PC-9 (cell line): ENCODE data around the gene S1PR4. TPM values are rescaled to one million over a fixed set of nuclear protein-coding genes. Genes with fewer than 3 reads are reported as not detected.

Experiments used
- BruUV-seq: library from RNA; stranded (reverse); fragments of 400-500 nt; replicated peaks from 2 replicates; lab custom pipeline; 2021; lab: Mats Ljungman, UMichigan
- CTCF ChIA-PET: fragments of 300-600 bp; sonication (Branson Sonifier 250); formaldehyde crosslinking; loops from one replicate; lab custom pipeline; 2022; ENCODE audit warnings: antibody characterized with exemption; lab: Charles Lee
- POLR2A ChIA-PET: fragments of 300-600 bp; sonication (Branson Sonifier 250); formaldehyde crosslinking; loops from one replicate; lab custom pipeline; 2022; ENCODE audit warnings: antibody characterized with exemption; ENCODE audit not compliant: unreplicated experiment; lab: Charles Lee
- DNase-seq, 2 experiments: peaks; one replicate each; pipeline versions ENCODE4 v3.0.0 to v3.0.0-alpha.2; 2015 to 2022; ENCODE audit warnings: mixed read lengths in 1 of 2
- H2AFZ ChIP-seq: fragments of 200-600 bp; sonication (generic); 2 replicates; pipeline ENCODE4 v1.8.1; 2017; ENCODE audit warnings: antibody characterized with exemption
- H3F3A ChIP-seq: fragments of 200-600 bp; sonication (generic); 2 replicates; pipeline ENCODE4 v1.8.1; 2017; ENCODE audit warnings: antibody characterized with exemption, mild to moderate bottlenecking, low read depth; ENCODE audit not compliant: insufficient read depth
- H3K27ac ChIP-seq: fragments of 200-600 bp; sonication (generic); 2 replicates; pipeline ENCODE4 v1.6.1; 2016; ENCODE audit warnings: mixed run types
- H3K27me3 ChIP-seq: fragments of 200-600 bp; sonication (generic); 2 replicates; pipeline ENCODE4 v1.6.1; 2016; ENCODE audit warnings: low read depth, mixed run types; ENCODE audit not compliant: insufficient read depth
- H3K36me3 ChIP-seq: fragments of 200-600 bp; sonication (generic); 2 replicates; pipeline ENCODE4 v1.6.1; 2016; ENCODE audit warnings: low read depth, mixed run types
- H3K4me1 ChIP-seq: fragments of 200-600 bp; sonication (generic); replicated peaks from 2 replicates; pipeline ENCODE4 v1.6.1; 2016; ENCODE audit warnings: mixed run types; ENCODE audit not compliant: insufficient read depth
- H3K4me2 ChIP-seq: fragments of 200-600 bp; sonication (generic); 2 replicates; pipeline ENCODE4 v1.6.1; 2017; ENCODE audit warnings: mixed run types
- H3K4me3 ChIP-seq: fragments of 200-600 bp; sonication (generic); 2 replicates; pipeline ENCODE4 v1.6.1; 2016; ENCODE audit warnings: mixed run types
- H3K79me2 ChIP-seq: fragments of 200-600 bp; sonication (generic); 2 replicates; pipeline ENCODE4 v1.6.1; 2017; ENCODE audit warnings: low read depth, mixed run types
- H3K9me2 ChIP-seq: fragments of 200-600 bp; sonication (generic); 2 replicates; pipeline ENCODE4 v1.8.1; 2017; ENCODE audit warnings: mild to moderate bottlenecking; ENCODE audit not compliant: insufficient read depth
- H3K9me3 ChIP-seq: fragments of 200-600 bp; sonication (generic); 2 replicates; pipeline ENCODE4 v1.8.1; 2016; ENCODE audit warnings: low read depth; ENCODE audit not compliant: insufficient read depth
- H4K20me1 ChIP-seq: fragments of 200-600 bp; sonication (generic); 2 replicates; pipeline ENCODE4 v1.8.1; 2017; ENCODE audit not compliant: insufficient read depth
- EZH2 ChIP-seq: fragments of 200-600 bp; sonication (generic); IDR thresholded peaks from 2 replicates; pipeline ENCODE4 v1.8.0; 2017; ENCODE audit warnings: antibody characterized with exemption, low read depth
- intact Hi-C: fragments of 100-400 bp; cut with micrococcal nuclease; formaldehyde crosslinking; loops from one replicate; pipeline ENCODE4 v1.10.0; 2022; ENCODE audit not compliant: unreplicated experiment
- total RNA-seq: library from RNA; stranded (reverse); gene quantifications from 2 replicates; pipeline ENCODE4 v1.2.3, GENCODE V29; 2021
- TF ChIP-seq, protein P1 (sequence below): fragments of 200-600 bp; sonication (generic); conservative IDR thresholded peaks from 2 replicates; pipeline ENCODE4 v1.6.1; 2017; ENCODE audit warnings: mixed run types, antibody characterized with exemption, mild to moderate bottlenecking, moderate library complexity

The S1PR4 gene
- total RNA-seq, 1 experiment from 2014 or later: 0.37 TPM

DNA sequence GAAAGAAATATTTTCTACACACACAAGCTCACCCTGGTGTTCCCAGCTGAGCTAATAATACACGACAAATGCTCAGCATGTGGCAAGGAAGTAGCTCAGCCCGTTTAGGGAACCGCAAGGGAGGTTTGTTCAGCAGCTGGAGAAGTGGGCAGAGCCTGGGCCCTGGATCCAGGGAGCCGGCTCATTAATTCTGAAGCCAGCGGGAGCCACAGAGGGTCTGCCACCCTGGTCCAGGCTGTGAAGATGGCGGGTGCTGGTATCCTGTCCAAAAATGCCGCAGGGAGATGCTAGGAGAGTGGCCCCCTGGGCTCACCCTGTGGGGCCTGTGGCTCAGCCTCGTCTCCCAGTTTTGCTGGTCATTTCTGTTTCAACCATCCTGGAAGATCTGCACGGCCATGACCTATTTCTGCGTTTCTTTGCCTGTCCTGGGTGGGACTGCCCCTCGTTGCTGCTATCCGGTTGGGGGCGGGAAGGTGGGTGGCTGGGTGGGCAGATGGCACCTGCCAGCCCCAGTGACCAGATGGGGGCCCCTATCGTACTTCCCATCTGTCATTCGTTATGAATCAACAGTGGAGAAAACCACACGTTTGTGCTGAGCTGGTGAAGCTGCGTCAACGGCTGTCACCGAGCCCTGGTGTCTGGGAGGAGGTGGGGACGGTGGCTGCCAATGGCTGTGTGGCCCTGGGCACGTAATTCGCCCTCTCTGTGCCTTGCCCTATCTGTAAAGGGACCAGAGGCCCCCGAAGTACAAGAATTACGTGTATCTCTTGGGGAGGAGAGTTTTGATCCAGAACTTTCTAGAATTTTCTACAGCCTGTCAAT is 45.4 kb upstream of the S1PR4 start:
- no peaks in the 10 kb centered on the region for H3K9me3 ChIP-seq
- no peaks in the 10 kb centered on the region for H4K20me1 ChIP-seq
- no peaks in the 10 kb centered on the region for H3K27me3 ChIP-seq
- peak; percentile 19 to 47 for DNase-seq
- no TSS peak for BruUV-seq
- no peak overlapping the region for H3K4me2 ChIP-seq
- H3K79me2 ChIP-seq: no peaks in the 10 kb centered on the region
- POLR2A ChIA-PET: interaction anchor here (0.6 kb wide), 1 partner anchor 26 kb away, joined by 4 read pairs; no protein-coding TSS in a partner anchor
- H3K9me2 ChIP-seq: no peaks in the 10 kb centered on the region
- CTCF ChIA-PET: interaction anchor here (0.6 kb wide), 1 partner anchor 11 kb away, joined by 6 read pairs; no protein-coding TSS in a partner anchor
- no peak for TF ChIP-seq EZH2
- TF ChIP-seq, protein P1, sequence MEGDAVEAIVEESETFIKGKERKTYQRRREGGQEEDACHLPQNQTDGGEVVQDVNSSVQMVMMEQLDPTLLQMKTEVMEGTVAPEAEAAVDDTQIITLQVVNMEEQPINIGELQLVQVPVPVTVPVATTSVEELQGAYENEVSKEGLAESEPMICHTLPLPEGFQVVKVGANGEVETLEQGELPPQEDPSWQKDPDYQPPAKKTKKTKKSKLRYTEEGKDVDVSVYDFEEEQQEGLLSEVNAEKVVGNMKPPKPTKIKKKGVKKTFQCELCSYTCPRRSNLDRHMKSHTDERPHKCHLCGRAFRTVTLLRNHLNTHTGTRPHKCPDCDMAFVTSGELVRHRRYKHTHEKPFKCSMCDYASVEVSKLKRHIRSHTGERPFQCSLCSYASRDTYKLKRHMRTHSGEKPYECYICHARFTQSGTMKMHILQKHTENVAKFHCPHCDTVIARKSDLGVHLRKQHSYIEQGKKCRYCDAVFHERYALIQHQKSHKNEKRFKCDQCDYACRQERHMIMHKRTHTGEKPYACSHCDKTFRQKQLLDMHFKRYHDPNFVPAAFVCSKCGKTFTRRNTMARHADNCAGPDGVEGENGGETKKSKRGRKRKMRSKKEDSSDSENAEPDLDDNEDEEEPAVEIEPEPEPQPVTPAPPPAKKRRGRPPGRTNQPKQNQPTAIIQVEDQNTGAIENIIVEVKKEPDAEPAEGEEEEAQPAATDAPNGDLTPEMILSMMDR: no peak
- no peaks in the 10 kb centered on the region for H3F3A ChIP-seq
- intact Hi-C loops: no loop called here
- H2AFZ ChIP-seq: no peak overlapping the region
- H3K36me3 ChIP-seq: no peaks in the 10 kb centered on the region
- no peak overlapping the region for H3K4me3 ChIP-seq
- H3K27ac ChIP-seq: no peak overlapping the region
- H3K4me1 ChIP-seq: no peaks in the 10 kb centered on the region; the same call in 1 of the 2 replicates

DNA sequence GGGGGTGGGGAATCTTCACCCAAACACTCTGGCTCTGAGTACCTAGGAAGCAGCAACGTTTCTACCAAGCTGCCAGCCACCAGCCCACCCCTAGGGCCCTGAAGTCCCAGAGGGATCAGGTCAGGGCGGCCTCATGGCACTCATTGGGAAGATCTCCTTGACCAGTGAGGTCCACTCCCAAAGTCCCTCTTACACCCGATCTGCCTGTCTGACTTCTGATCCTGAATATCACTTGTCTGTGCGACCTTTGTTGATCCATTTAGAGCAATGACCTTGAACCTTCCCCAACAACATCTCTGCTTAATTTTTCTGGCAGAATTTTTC is 44.8 kb upstream of the S1PR4 start:
- Histone ChIP-seq H3K4me1 (no peaks in the 10 kb centered on the region; the same call in 1 of the 2 replicates), H3K9me2 (no peaks in the 10 kb centered on the region), H3K36me3 (no peaks in the 10 kb centered on the region), H2AFZ (no peak overlapping the region), H3K27ac (no peak overlapping the region), H3K4me3 (no peak overlapping the region), H3F3A (no peaks in the 10 kb centered on the region), H3K9me3 (no peaks in the 10 kb centered on the region), H4K20me1 (no peaks in the 10 kb centered on the region), H3K27me3 (no peaks in the 10 kb centered on the region), H3K4me2 (no peak overlapping the region), H3K79me2 (no peaks in the 10 kb centered on the region)
- CTCF ChIA-PET: no interaction called here
- POLR2A ChIA-PET: no interaction called here
- intact Hi-C loops: no loop called here
- TF ChIP-seq, protein P1: no peak
- no peak for TF ChIP-seq EZH2
- DNase-seq: no peak
- no TSS peak for BruUV-seq

DNA sequence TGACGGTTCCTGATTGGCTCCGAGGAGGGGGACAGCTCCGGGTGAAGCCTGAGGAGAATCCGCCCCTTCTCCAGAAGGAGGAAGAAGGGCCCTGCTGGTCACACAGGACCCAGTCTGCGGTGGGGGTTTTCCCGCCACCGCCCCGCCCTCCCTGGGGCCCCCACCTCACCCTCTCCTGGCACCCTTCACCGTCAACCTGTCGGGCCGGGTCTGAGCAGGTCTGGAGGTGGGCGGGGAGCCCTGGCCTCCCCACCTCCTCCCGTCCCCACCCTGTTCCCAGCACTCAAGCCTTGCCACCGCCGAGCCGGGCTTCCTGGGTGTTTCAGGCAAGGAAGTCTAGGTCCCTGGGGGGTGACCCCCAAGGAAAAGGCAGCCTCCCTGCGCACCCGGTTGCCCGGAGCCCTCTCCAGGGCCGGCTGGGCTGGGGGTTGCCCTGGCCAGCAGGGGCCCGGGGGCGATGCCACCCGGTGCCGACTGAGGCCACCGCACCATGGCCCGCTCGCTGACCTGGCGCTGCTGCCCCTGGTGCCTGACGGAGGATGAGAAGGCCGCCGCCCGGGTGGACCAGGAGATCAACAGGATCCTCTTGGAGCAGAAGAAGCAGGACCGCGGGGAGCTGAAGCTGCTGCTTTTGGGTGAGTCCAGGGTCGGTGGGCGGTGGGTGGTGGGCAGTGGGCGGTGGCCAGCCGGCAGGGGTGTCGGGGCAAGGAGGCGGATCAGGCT is 42.4 kb upstream of the S1PR4 start, which contains the start of gene GNA15:
TSS of gene GNA15 (plus strand) at position 73 of the 723 bp plus-strand sequence. CDS start at position 491, 418 bp downstream.
- H3K27me3 ChIP-seq: no peaks in the 10 kb centered on the region
- peak within 1 kb of the TSS; percentile 56 for H3K27ac ChIP-seq
- H3K79me2 ChIP-seq: no peaks in the 10 kb centered on the region
- no peaks in the 10 kb centered on the region; the same call in 1 of the 2 replicates for H3K4me1 ChIP-seq
- H2AFZ ChIP-seq: peak within 1 kb of the TSS; percentile 80
- POLR2A ChIA-PET: no interaction called here
- TSS peak; percentile 60 for BruUV-seq
- intact Hi-C loops: loop anchor here (5.0 kb wide), 1 partner anchor 41 kb away; the partner anchor contains the start of gene S1PR4
- H3K4me2 ChIP-seq: peak within 1 kb of the TSS; percentile 74
- no peak for TF ChIP-seq EZH2
- TF ChIP-seq, protein P1: no peak
- no peaks in the 10 kb centered on the region for H3F3A ChIP-seq
- peak within 1 kb of the TSS; percentile 68 for H3K4me3 ChIP-seq
- H4K20me1 ChIP-seq: no peaks in the 10 kb centered on the region
- no peaks in the 10 kb centered on the region for H3K9me3 ChIP-seq
- no peaks in the 10 kb centered on the region for H3K9me2 ChIP-seq
- H3K36me3 ChIP-seq: no peaks in the 10 kb centered on the region
- CTCF ChIA-PET: interaction anchor here (0.5 kb wide), 1 partner anchor 294 kb away, joined by 3 read pairs; no protein-coding TSS in a partner anchor
- peak in 1 of 2 experiments; percentile 64 for DNase-seq
